GM21381 (cell line): Measurements from ENCODE around the gene CDH12.

Experiments used
- ATAC-seq: cut with Tn5 transposase; IDR thresholded peaks from one replicate; pipeline ENCODE4 v1.9.1; 2021; ENCODE audit warnings: mild to moderate bottlenecking, moderate library complexity; ENCODE audit not compliant: unreplicated experiment

CDH12 gene

GRCh38 chr5:21880164-21880563 is 973.0 kb downstream of the CDH12 start:
- no peak for ATAC-seq

GRCh38 chr5:21862986-21863385 is 990.2 kb downstream of the CDH12 start:
- no peak for ATAC-seq

- ATAC-seq: no peak
Measured at GRCh38 chr5:21858441-21858840, 994.7 kb downstream of the CDH12 start.

- ATAC-seq: no peak
Measured at GRCh38 chr5:21856987-21857386, 996.2 kb downstream of the CDH12 start.

- ATAC-seq: no peak
Measured at GRCh38 chr5:21847300-21847699, 1005.8 kb downstream of the CDH12 start.

GRCh38 chr5:21844960-21845359 is 1008.2 kb downstream of the CDH12 start:
- no peak for ATAC-seq

- no peak for ATAC-seq
Measured at GRCh38 chr5:21834863-21835262, 1018.3 kb downstream of the CDH12 start.

GRCh38 chr5:21831145-21831787 is 1021.9 kb downstream of the CDH12 start:
- ATAC-seq: peak; percentile 96

GRCh38 chr5:21826884-21827283 is 1026.3 kb downstream of the CDH12 start:
- ATAC-seq: no peak

- ATAC-seq: no peak
Measured at GRCh38 chr5:21823588-21823987, 1029.6 kb downstream of the CDH12 start.

- ATAC-seq: no peak
Measured at GRCh38 chr5:21823076-21823574, 1030.0 kb downstream of the CDH12 start.

- no peak for ATAC-seq
Measured at GRCh38 chr5:21820527-21820926, 1032.6 kb downstream of the CDH12 start.

GRCh38 chr5:21818370-21818720 is 1034.8 kb downstream of the CDH12 start:
- no peak for ATAC-seq

- no peak for ATAC-seq
Measured at GRCh38 chr5:21817668-21818369, 1035.3 kb downstream of the CDH12 start.

- no peak for ATAC-seq
Measured at GRCh38 chr5:21810737-21811316, 1042.3 kb downstream of the CDH12 start.

- ATAC-seq: no peak
Measured at GRCh38 chr5:21809611-21810010, 1043.5 kb downstream of the CDH12 start.

GRCh38 chr5:21807953-21808352 is 1045.2 kb downstream of the CDH12 start:
- no peak for ATAC-seq

GRCh38 chr5:21806943-21807342 is 1046.2 kb downstream of the CDH12 start:
- no peak for ATAC-seq

- no peak for ATAC-seq
Measured at GRCh38 chr5:21806271-21806670, 1046.9 kb downstream of the CDH12 start.

GRCh38 chr5:21802869-21803490 is 1050.2 kb downstream of the CDH12 start:
- no peak for ATAC-seq

GRCh38 chr5:21802100-21802499 is 1051.0 kb downstream of the CDH12 start:
- no peak for ATAC-seq

- ATAC-seq: no peak
Measured at GRCh38 chr5:21792748-21793147, 1060.4 kb downstream of the CDH12 start.
